ENCODE measurements around the gene PRKG2.

GRCh38 chr4:81257021-81257420, 42.0 kb upstream of the PRKG2 start:
- TF ChIP-seq CTCF (IDR thresholded peaks at IDR 0.05) = no peak
- TF ChIP-seq POLR2AphosphoS5 (IDR thresholded peaks at IDR 0.05; ENCODE audit: low read depth, low read length) = no peak
- TF ChIP-seq SIN3A (IDR thresholded peaks at IDR 0.05; ENCODE audit: borderline replicate concordance, insufficient read depth, low read depth, low read length) = no peak
- no peak for TF ChIP-seq REST (IDR thresholded peaks at IDR 0.05; ENCODE audit: insufficient read depth in 1 of 2, low read depth in 2 of 2, low read length in 1 of 2)
